RPMI7951 (cell line): ENCODE measurements around the gene CRELD1. TPM values are rescaled to one million over a fixed set of nuclear protein-coding genes. Genes with fewer than 3 reads are reported as not detected.
A peak's percentile ranks its signal among the peaks of the same experiment; 100 is the strongest.
"Not testable (repeated sequence)": the region's sequence is repeated elsewhere in the genome, so short reads cannot be mapped to it uniquely, and the experiment has no call there.

ENCODE experiments used
- DNase-seq: peaks from one replicate; pipeline ENCODE4 v3.0.0-alpha.2; 2012; ENCODE audit warnings: low read depth
- total RNA-seq: library from RNA; depleted of rRNA; stranded (reverse); fragments of >200 nt; shearing (Covaris generic); gene quantifications from 2 replicates; pipeline ENCODE4 v1.2.3, GENCODE V29; 2014

Gene CRELD1
- total RNA-seq, 1 experiment from 2014 or later, result 32.1 TPM

- DNase-seq, result no peak
Observed at GRCh38 chr3:9934235-9934621, 594 bp downstream of the CRELD1 start.

DNA sequence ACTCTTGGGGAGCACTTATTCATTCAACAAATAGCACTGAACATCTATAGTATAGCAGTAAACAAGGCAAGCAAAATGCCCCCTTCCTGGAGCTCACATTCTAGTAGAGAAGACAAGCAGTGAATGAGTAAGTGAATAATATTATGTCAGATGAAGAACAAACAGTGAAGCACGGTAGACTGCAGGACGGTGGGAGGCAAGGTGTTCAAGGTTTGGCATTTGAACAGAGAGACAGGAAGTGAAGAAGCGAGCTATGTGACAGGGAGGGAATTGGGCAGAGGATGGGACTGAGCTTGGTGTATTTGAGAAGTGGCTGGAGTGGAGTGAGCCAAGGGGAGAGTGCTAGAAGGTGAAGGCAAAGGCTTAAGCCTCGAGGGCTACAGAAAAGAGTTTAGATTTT is 1.4 kb downstream of the CRELD1 start:
- DNase-seq, result no peak

GRCh38 chr3:9935966-9936510 is 2.4 kb downstream of the CRELD1 start:
- no peak for DNase-seq

- no peak for DNase-seq
Observed at GRCh38 chr3:9937486-9938238, 4.0 kb downstream of the CRELD1 start.

DNA sequence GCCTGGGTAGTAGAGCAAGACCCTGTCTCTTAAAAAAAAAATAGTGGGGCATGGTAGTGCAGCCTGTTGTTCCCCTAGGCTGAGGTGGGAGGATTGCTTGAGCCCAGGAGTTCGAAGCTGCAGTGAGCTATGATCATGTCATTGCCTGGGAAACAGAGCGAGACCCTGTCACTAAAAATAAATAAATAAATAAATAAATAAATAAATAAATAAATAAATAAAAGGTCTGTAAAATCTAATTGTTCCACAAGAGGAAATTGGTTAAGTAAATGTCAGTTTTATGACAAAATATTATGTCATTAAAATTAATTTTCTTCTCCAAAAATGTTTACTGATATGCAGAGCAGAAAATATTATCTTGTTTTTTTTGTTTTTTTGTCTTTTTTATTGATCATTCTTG is 5.3 kb downstream of the CRELD1 start:
- no peak for DNase-seq

GRCh38 chr3:9939906-9940305 is 6.3 kb downstream of the CRELD1 start:
- DNase-seq, result not testable (repeated sequence)

DNA sequence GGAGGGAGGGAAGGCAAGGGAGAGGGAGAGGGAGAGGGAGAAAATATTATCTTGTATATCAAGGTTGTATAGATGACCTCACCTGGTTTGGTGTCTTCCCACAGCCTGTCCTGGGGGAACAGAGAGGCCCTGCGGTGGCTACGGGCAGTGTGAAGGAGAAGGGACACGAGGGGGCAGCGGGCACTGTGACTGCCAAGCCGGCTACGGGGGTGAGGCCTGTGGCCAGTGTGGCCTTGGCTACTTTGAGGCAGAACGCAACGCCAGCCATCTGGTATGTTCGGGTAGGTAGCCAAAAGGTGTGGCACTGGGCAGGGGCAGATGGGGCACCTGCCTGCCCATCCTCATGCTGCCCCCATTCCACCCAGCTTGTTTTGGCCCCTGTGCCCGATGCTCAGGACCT is 7.1 kb downstream of the CRELD1 start:
- no peak for DNase-seq

DNA sequence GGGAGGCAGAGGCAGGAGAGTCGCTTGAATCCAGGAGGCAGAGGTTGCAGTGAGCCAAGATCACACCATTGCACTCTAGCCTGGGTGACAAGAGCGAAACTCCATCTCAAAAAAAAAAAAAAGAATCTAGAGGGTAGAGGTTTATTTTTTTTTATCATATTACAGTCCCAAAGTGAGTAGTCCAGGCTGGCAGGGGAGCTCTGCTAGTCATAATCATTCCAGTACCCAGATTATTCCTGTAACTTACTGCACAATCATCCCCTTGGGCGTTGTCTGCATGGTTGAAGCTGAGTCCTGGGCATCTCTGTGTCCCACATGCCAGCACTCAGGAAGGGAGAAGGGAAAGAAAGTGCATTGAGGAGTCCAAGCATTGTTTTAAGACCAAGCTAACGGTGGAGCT is 8.5 kb downstream of the CRELD1 start:
- no peak for DNase-seq

DNA sequence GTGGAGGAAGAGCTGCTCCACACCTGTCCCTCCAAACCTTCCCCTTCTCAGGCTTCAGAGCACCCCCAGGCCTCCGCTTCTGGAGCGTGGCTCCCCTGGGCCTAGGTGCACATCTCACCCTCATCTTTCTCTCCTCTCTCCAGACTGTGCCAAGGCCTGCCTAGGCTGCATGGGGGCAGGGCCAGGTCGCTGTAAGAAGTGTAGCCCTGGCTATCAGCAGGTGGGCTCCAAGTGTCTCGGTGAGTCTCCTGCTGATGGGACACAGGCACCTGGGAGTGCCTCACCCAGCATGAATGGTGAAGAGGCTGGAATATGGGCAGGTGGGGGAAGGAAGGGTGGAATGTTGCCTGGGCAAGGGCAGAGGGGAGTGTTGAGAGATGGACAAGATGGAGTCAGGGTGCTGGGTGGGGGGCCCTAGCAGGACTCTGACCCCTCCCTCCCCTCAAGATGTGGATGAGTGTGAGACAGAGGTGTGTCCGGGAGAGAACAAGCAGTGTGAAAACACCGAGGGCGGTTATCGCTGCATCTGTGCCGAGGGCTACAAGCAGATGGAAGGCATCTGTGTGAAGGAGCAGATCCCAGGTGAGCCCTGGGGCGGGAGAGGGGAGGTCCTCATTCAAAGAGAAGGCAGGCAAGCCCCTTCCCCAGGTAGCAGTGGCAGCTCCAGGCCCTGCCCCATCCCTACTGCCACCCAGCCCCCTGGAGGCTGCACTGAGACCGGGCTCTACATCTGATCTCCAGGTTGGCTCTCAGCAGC is 9.5 kb downstream of the CRELD1 start:
- DNase-seq, result no peak

GRCh38 chr3:9944271-9944670 is 10.6 kb downstream of the CRELD1 start:
- DNase-seq, result no peak

DNA sequence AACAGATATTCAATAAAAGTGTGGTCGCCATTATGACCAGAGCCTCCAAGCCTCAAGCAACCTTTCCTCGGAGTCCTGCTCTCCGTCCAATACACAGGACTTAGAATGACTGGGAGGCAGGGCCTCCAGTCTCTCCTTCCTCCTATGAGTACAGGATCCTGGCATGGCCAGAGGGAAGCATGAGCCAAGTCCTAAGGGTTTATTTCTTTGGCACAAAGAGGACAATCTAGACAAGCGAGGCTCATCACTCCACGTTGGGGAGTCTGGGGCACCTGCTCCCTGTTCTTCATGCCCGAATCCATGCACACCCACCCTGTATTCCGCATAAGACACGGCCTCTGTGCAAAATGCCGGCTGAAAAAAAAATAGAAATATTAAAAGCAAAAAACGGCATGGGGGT is 11.7 kb downstream of the CRELD1 start:
- no peak for DNase-seq

- DNase-seq, result peak; percentile 92
Observed at GRCh38 chr3:9946112-9947024, 12.7 kb downstream of the CRELD1 start.

DNA sequence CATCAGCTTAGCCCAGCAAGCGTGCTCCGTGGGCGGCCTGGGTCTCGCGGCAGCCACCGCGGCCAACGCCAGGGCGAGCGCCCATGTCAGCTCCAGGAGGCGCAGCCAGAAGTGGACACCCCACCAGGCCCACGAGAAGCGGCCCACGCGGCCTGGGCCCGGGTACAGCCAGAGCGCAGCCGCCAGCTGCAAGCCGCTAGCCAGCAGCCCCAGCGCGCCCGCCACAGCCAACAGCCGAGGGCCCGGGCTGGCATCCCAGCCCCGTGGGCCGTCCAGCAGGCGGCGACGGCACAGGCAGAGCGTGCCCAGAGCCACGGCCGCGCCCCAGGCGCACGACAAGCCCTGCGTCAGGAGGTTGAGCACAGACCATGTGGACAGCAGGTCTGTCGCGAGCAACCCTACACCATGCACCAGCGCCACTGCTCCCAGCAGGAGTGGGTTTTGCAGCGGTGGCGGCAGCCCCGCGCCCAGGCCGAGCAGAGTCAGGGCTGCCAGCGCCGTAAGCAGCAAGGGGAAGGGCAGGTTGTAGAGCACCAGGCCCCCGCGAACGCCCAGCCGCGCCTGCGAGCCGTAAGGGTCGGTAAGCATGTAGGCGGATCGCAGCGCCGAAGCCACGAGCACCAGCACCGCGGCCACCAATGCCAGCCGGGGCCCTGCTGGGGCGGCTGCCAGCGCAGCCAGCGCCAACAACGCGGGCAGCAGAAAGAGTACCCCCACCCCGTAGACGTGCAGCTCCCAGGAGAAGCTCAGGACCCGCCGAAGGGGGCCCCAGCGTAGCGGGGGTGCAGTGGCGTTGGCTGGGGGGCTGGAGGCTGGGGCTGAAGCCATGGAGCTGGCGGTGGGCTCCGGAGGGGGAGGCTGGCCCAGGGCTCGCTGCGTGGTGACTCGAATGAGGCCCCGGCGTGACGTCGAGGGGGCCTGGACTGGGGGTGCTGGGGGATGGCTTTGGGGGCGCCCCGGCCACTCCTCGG is 13.7 kb downstream of the CRELD1 start:
- DNase-seq, result peak; percentile 88

DNA sequence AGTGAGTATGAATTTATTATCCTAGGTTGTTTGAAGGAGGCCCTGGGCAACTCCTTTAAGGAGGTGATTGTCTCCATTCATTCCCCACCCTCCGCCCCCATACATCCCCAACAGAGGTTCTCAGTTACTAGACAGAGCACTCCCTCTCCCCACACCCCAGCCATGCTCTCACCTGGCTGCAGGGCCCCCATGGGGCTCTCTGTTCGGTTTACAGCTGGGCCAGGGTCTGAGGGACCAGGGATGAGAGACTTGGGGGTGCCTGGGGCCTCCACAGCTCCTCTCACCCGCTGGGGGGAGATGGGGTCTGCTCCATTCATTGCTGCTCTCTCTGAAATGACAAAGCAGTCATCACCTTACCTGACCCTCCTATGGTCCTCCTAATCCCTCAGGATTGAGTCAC is 15.0 kb downstream of the CRELD1 start:
- DNase-seq, result no peak

DNA sequence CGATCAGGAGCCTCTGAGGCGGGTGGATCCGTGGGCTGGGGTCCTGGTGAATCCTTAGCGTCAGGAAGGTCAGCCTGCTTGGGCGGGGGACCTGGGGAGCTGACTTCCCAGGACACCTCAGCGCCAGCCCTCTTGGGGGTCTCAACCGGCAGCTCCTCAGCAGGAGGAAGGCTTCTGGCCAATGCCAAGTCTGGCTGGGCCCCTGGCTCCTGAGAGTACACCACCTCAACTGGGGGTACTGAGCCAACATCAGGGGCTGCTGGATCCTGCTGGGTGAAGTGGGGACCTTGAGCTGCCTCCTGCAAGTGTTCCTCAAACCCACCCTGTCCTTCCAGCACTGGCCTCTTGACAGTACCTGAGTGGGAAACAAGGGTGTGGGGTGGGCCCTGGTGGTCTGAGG is 15.5 kb downstream of the CRELD1 start:
- no peak for DNase-seq

GRCh38 chr3:9949626-9950025 is 16.0 kb downstream of the CRELD1 start:
- no peak for DNase-seq

DNA sequence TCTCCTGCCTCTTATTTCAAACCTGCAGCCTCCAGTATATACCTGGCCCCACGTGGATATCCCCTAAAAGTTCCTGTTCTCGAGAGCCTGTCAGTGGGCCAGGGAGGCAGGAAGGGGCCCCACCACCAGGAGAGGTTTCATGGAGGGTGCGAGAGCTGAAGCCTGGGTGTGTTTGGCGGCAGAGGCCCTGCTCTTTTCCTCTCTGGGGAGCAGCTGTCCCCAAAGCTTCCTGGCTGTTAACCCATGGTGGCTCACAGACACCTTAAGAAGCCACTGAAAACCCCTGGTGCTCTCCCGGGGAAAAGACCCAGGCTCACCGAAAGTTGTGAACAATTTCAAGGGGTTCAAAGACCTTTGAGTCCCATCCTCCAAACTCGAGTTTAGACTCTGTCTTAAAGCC is 17.5 kb downstream of the CRELD1 start:
- no peak for DNase-seq

DNA sequence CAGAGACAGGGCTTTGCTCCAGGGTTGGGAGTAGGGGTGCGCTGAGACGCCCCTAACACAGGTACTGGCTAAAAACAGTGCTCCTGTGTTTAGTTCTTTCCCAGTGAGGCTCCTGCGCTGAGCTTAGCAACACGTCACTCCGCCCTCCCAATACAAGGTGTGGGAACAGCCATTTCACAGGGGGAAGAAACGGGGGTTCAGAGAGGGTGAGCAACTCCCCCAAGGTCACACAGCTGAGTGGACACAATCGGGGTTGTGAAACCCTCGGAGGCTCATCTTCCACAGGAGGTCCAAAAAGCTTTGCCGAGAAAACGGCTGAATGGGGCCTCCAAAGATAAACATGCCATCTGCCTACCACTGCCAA is 17.9 kb downstream of the CRELD1 start:
- DNase-seq, result no peak

DNA sequence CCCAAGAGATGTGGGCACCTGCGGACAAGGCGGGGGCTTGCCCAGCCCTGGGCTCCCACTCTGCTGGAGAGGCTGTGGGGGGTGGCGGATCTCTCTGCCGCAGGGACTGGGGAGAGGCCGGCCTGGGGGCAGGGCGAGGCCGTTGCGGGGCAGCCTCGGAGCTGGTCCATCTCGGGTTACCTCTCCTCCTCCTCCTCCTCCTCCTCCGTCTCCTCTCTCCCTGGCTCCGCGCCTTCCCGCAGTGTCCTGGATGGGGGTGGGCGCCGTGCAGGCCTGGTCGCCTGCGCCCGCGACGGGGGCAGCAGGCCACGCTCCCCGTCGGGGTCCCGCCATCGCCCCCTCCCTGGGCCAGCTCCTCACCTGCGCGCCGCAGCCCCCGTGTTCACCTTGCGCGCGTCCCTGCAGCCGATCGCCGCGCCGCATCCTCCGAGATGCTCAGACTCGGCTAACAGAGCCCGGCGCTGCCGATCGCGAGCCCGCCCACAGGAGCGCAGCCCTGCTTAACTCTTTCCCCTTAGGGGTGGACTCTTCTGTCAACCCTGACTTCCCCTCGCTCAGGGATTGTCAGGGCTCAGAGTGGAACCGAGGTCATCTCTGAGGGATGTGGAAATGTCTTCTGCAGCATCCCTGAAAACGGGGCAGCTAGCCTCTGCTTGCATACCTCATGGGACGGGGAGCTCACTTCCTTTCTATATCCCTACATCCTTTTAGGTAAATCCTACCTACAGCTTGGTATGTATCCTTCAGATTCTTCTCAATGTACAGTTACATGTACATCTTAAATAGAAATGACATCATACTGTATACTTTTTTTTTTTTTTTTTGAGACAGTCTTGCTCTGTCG is 18.6 kb downstream of the CRELD1 start, which contains the start of gene PRRT3:
TSS of gene PRRT3 (minus strand) at position 447 of the 844 bp plus-strand sequence. CDS start 2,293 bp downstream, outside the sequence.
- DNase-seq, result peak; percentile 34

GRCh38 chr3:9955067-9955502 is 21.5 kb downstream of the CRELD1 start:
- DNase-seq, result no peak
